NT2/D1 (cell line): ENCODE results near the gene POMGNT2.

Source experiments
- SUZ12 ChIP-seq: IDR thresholded peaks from 2 replicates; pipeline ENCODE4 v1.6.1; 2011; ENCODE audit not compliant: insufficient read length, insufficient read depth; ENCODE audit errors: extremely low read depth
- YY1 ChIP-seq: IDR thresholded peaks from 2 replicates; pipeline ENCODE4 v1.6.1; 2011; ENCODE audit not compliant: insufficient read length, insufficient read depth
- ZNF274 ChIP-seq: IDR thresholded peaks from 2 replicates; pipeline ENCODE4 v1.6.1; 2011; ENCODE audit warnings: mild to moderate bottlenecking, low read depth, low read length

- TF ChIP-seq YY1 (no peak), ZNF274 (no peak), SUZ12 (no peak)
Observed at GRCh38 chr3:43106293-43106628, 382 bp upstream of the POMGNT2 start.
